ENCODE results near the gene MBOAT7. TPM values are rescaled to one million over a fixed set of nuclear protein-coding genes. Genes with fewer than 3 reads are reported as not detected.

The MBOAT7 gene
- polyA plus RNA-seq, 1 experiment: 45.1 TPM

GRCh38 chr19:54211235-54211634 is 21.9 kb upstream of the MBOAT7 start:
- ChIA-PET POLR2A (interaction anchor here (0.8 to 3.9 kb wide), 2 partner anchors 22 to 521 kb away, joined by 5 to 29 read pairs; partner anchors contain the start of gene MBOAT7), CTCF (interaction anchor here (0.9 kb wide), 1 partner anchor 20 kb away, joined by 4 read pairs; no protein-coding TSS in a partner anchor)
- no peaks in the 10 kb centered on the region for H3K27me3 ChIP-seq (ENCODE audit: control insufficient read depth, insufficient read depth, low read length)
- peak overlapping the region; percentile 61 for H3K27ac ChIP-seq (ENCODE audit: low read depth, low read length)
- H3K9me3 ChIP-seq (ENCODE audit: control insufficient read depth, insufficient read depth, low read length): no peaks in the 10 kb centered on the region; the same call in 1 of the 2 replicates
- H3K4me3 ChIP-seq (ENCODE audit: low read depth, low read length): no peak overlapping the region
- DNase-seq (ENCODE audit: low read depth, low spot score): no peak
- TF ChIP-seq CTCF (IDR thresholded peaks at IDR 0.05; ENCODE audit: low read depth, low read length): no peak

- H3K27ac ChIP-seq (ENCODE audit: low read depth, low read length): peak overlapping the region; percentile 90
- peak overlapping the region; percentile 17; the same call in 1 of the 2 replicates for H3K4me3 ChIP-seq (ENCODE audit: low read depth, low read length)
Observed at GRCh38 chr19:54209811-54210494, 20.6 kb upstream of the MBOAT7 start.

GRCh38 chr19:54209058-54209810 is 19.9 kb upstream of the MBOAT7 start:
- no peak for DNase-seq (ENCODE audit: low read depth, low spot score)
- ChIA-PET CTCF (interaction anchor here (0.9 kb wide), 1 partner anchor 20 kb away, joined by 3 read pairs; the partner anchor contains the start of gene MBOAT7), POLR2A (interaction anchor here (0.7 to 4.9 kb wide), 8 partner anchors 9 to 72 kb away, joined by 3 to 29 read pairs (median 8); partner anchors contain the start of genes CNOT3, LENG1, MBOAT7 and RPS9)
- H3K9me3 ChIP-seq (ENCODE audit: control insufficient read depth, insufficient read depth, low read length): no peaks in the 10 kb centered on the region; the same call in 1 of the 2 replicates
- H3K27ac ChIP-seq (ENCODE audit: low read depth, low read length): peak overlapping the region; percentile 90
- H3K27me3 ChIP-seq (ENCODE audit: control insufficient read depth, insufficient read depth, low read length): no peaks in the 10 kb centered on the region
- TF ChIP-seq CTCF (IDR thresholded peaks at IDR 0.05; ENCODE audit: low read depth, low read length): no peak
- 0 out of 2 replicates have a peak overlapping the region, but pooled peaks have one; percentile 1 for H3K4me3 ChIP-seq (ENCODE audit: low read depth, low read length)

More at GRCh38 chr19:54209811-54210494, 20.6 kb upstream of the MBOAT7 start:
- H3K27me3 ChIP-seq (ENCODE audit: control insufficient read depth, insufficient read depth, low read length): no peaks in the 10 kb centered on the region
- TF ChIP-seq CTCF (IDR thresholded peaks at IDR 0.05; ENCODE audit: low read depth, low read length): no peak
- peak; percentile 96 for DNase-seq (ENCODE audit: low read depth, low spot score)
- CTCF ChIA-PET: interaction anchor here (0.8 to 0.9 kb wide), 2 partner anchors 20 to 21 kb away, joined by 3 read pairs; partner anchors contain the start of gene MBOAT7
- no peaks in the 10 kb centered on the region; the same call in 1 of the 2 replicates for H3K9me3 ChIP-seq (ENCODE audit: control insufficient read depth, insufficient read depth, low read length)
- POLR2A ChIA-PET: interaction anchor here (0.5 to 3.9 kb wide), 8 partner anchors 9 to 342 kb away, joined by 3 to 29 read pairs (median 8); partner anchors contain the start of genes CNOT3, LENG1, MBOAT7 and RPS9

- no peak for DNase-seq (ENCODE audit: low read depth, low spot score)
- no peaks in the 10 kb centered on the region; the same call in 1 of the 2 replicates for H3K9me3 ChIP-seq (ENCODE audit: control insufficient read depth, insufficient read depth, low read length)
- ChIA-PET CTCF (no interaction called here), POLR2A (interaction anchor here (1.0 to 4.9 kb wide), 3 partner anchors 17 to 36 kb away, joined by 3 to 29 read pairs (median 24); partner anchors contain the start of genes MBOAT7, TMC4 and TSEN34)
- no peak for TF ChIP-seq CTCF (IDR thresholded peaks at IDR 0.05; ENCODE audit: low read depth, low read length)
- H3K27ac ChIP-seq (ENCODE audit: low read depth, low read length): peak overlapping the region; percentile 39
- H3K4me3 ChIP-seq (ENCODE audit: low read depth, low read length): no peak overlapping the region
- H3K27me3 ChIP-seq (ENCODE audit: control insufficient read depth, insufficient read depth, low read length): no peaks in the 10 kb centered on the region
Observed at GRCh38 chr19:54208784-54209057, 19.3 kb upstream of the MBOAT7 start.

All from AG04450 (cell line).